HEK293 (cell line): ENCODE measurements around the gene CDH5.

Experiments
- CTCF ChIA-PET: fragments of 350-600 bp; formaldehyde crosslinking; extraction: SDS; loops from one replicate; lab custom pipeline; 2021; ENCODE audit warnings: antibody characterized with exemption; lab: Yijun Ruan, JAX
- POLR2A ChIA-PET: fragments of 300-600 bp; formaldehyde crosslinking; extraction: SDS; loops from one replicate; lab custom pipeline; 2020; ENCODE audit warnings: antibody characterized with exemption, inconsistent platforms; lab: Yijun Ruan, JAX
- H3K27ac ChIP-seq: fragments of 200-500 bp; sonication (Bioruptor generic); 2 replicates; pipeline ENCODE4 v1.5.1; 2014; ENCODE audit warnings: low read depth, low read length, control low read depth, inconsistent platforms; ENCODE audit errors: extremely low read depth
- H3K36me3 ChIP-seq, 2 experiments: fragments of 200-500 bp in 1 of 2; sonication (Bioruptor generic) in 1 of 2; 1 replicate in 1 of 2; 2 replicates in 1 of 2; pipeline ENCODE4 v1.5.1; 2014 to 2017; ENCODE audit warnings: inconsistent platforms in 2 of 2, low read length in 2 of 2; ENCODE audit not compliant: control insufficient read depth in 2 of 2, insufficient read depth in 1 of 2
- H3K4me1 ChIP-seq: fragments of 200-500 bp; sonication (Bioruptor generic); 2 replicates; pipeline ENCODE4 v1.5.1; 2014; ENCODE audit warnings: mild to moderate bottlenecking, low read length, inconsistent platforms; ENCODE audit not compliant: control insufficient read depth, insufficient read depth
- H3K4me3 ChIP-seq: 2 replicates; pipeline ENCODE4 v1.5.1; 2011; ENCODE audit warnings: low read depth, mild to moderate bottlenecking, control low read depth, low read length, moderate library complexity
- H3K9me3 ChIP-seq: fragments of 200-500 bp; sonication (Bioruptor generic); 2 replicates; pipeline ENCODE4 v1.5.1; 2014; ENCODE audit warnings: low read depth, low read length, inconsistent platforms; ENCODE audit not compliant: control insufficient read depth, insufficient read depth
- BCL11A ChIP-seq: fragments of 450-650 bp; formaldehyde crosslinking; IDR thresholded peaks from 2 replicates; pipeline ENCODE4 v1.5.1; 2016; ENCODE audit warnings: low read depth, missing biosample characterization, missing genetic modification characterization
- CTCF ChIP-seq: fragments of 450-650 bp; formaldehyde crosslinking; IDR thresholded peaks from 2 replicates; pipeline ENCODE4 v1.5.1; 2016; ENCODE audit warnings: missing biosample characterization, missing genetic modification characterization
- IKZF3 ChIP-seq: fragments of 450-650 bp; IDR thresholded peaks from 2 replicates; pipeline ENCODE4 v1.5.0; 2018; ENCODE audit warnings: missing biosample characterization, mild to moderate bottlenecking, missing genetic modification characterization, moderate library complexity
- KLF8 ChIP-seq: fragments of 450-650 bp; formaldehyde crosslinking; IDR thresholded peaks from 2 replicates; pipeline ENCODE4 v1.5.1; 2016; ENCODE audit warnings: missing biosample characterization, missing genetic modification characterization
- PRDM1 ChIP-seq: fragments of 450-650 bp; formaldehyde crosslinking; IDR thresholded peaks from 2 replicates; pipeline ENCODE4; 2016; ENCODE audit warnings: missing biosample characterization, missing genetic modification characterization
- SP2 ChIP-seq: fragments of 450-650 bp; formaldehyde crosslinking; IDR thresholded peaks from 2 replicates; pipeline ENCODE4 v1.5.1; 2016; ENCODE audit warnings: missing biosample characterization, missing genetic modification characterization
- ZNF146 ChIP-seq: fragments of 450-650 bp; formaldehyde crosslinking; IDR thresholded peaks from 2 replicates; pipeline ENCODE4 v1.5.1; 2016; ENCODE audit warnings: missing biosample characterization, missing genetic modification characterization
- ZNF23 ChIP-seq: fragments of 450-650 bp; formaldehyde crosslinking; IDR thresholded peaks from 2 replicates; pipeline ENCODE4 v1.5.1; 2016; ENCODE audit warnings: missing biosample characterization, missing genetic modification characterization, borderline replicate concordance
- ZNF239 ChIP-seq: fragments of 450-650 bp; formaldehyde crosslinking; IDR thresholded peaks from 2 replicates; pipeline ENCODE4 v1.5.1; 2016; ENCODE audit warnings: missing biosample characterization, missing genetic modification characterization
- ZNF510 ChIP-seq: fragments of 450-650 bp; formaldehyde crosslinking; IDR thresholded peaks from 2 replicates; pipeline ENCODE4 v1.5.1; 2018; ENCODE audit warnings: mild to moderate bottlenecking, missing genetic modification characterization, missing biosample characterization; ENCODE audit not compliant: insufficient replicate concordance
- ZNF610 ChIP-seq: fragments of 450-650 bp; formaldehyde crosslinking; IDR thresholded peaks from 2 replicates; pipeline ENCODE4 v1.5.1; 2016; ENCODE audit warnings: missing biosample characterization, missing genetic modification characterization, borderline replicate concordance
- ZNF645 ChIP-seq: fragments of 450-650 bp; formaldehyde crosslinking; IDR thresholded peaks from 2 replicates; pipeline ENCODE4; 2016; ENCODE audit warnings: missing biosample characterization, missing genetic modification characterization
- ZNF654 ChIP-seq: fragments of 450-650 bp; formaldehyde crosslinking; IDR thresholded peaks from 2 replicates; pipeline ENCODE4 v1.5.1; 2016; ENCODE audit warnings: low read depth, missing biosample characterization, missing genetic modification characterization
- ZNF660 ChIP-seq: fragments of 450-650 bp; IDR thresholded peaks from 2 replicates; pipeline ENCODE4 v1.5.1; 2018; ENCODE audit warnings: missing biosample characterization, mild to moderate bottlenecking, missing genetic modification characterization
- ZNF768 ChIP-seq: fragments of 450-650 bp; formaldehyde crosslinking; IDR thresholded peaks from 2 replicates; pipeline ENCODE4 v1.5.1; 2018; ENCODE audit warnings: missing biosample characterization, mild to moderate bottlenecking, missing genetic modification characterization
- TF ChIP-seq, protein P1 (sequence below): fragments of 450-650 bp; formaldehyde crosslinking; IDR thresholded peaks from 2 replicates; pipeline ENCODE4 v1.5.1; 2016; ENCODE audit warnings: missing biosample characterization, missing genetic modification characterization, borderline replicate concordance

CDH5 gene

DNA sequence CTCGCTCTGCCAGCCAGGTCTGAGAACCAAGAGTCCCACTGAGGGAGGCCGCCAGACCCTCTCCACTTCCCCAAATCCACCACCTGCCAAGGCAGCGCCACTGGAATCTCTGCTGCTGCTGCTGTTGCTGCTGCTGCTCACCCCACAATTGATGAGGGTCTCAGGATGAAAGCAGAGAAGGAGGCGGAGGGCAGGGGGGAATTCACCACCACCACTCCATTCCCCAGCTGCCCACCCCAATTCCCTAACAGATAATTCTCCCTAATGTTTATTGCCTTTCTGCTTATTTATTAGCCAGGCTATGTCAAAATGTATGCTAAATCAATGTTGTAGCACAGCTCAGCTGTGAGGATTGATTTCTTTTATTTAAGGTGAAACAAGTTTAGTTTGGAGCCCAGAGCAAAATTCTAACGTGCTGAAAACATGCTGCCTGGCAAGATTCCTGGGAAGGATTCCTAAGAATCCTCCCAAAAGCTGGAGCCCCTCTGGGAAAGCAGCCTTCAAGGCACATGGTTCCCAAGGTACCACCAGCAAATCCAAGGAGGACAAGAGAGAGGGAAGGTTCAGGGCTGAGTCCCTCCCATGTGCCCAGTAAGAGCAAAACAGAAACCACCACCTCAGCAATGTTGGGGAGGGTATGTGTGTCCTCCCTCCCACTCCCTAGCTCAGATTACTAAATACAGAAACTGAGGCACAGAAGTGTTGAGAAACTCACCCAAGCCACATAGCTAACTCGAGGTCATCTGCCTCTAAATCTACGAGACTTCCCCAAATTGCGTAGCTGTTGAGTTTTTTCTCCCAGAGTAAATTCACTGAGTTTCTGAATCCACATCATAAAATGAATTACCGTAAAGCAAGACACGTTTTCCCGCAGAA is 12.2 kb upstream of the CDH5 start:
- Histone ChIP-seq H3K27ac (no peak overlapping the region), H3K4me3 (no peak overlapping the region), H3K36me3 (no peaks in the 10 kb centered on the region), H3K9me3 (no peaks in the 10 kb centered on the region), H3K4me1 (no peaks in the 10 kb centered on the region)
- TF ChIP-seq ZNF239 (no peak), SP2 (peak; percentile 16; the same call in 1 of the 2 replicates)
- POLR2A ChIA-PET: no interaction called here
- CTCF ChIA-PET: interaction anchor here (1.9 to 5.0 kb wide), 2 partner anchors 9 to 12 kb away, joined by 8 to 66 read pairs; no protein-coding TSS in a partner anchor

GRCh38 chr16:66355526-66355925 is 11.0 kb upstream of the CDH5 start:
- Histone ChIP-seq H3K36me3 (no peaks in the 10 kb centered on the region), H3K9me3 (no peaks in the 10 kb centered on the region), H3K27ac (no peak overlapping the region), H3K4me3 (no peak overlapping the region)
- CTCF ChIA-PET: interaction anchor here (0.6 to 5.0 kb wide), 4 partner anchors 10 to 192 kb away, joined by 3 to 66 read pairs (median 37); partner anchors contain the start of gene CDH5
- TF ChIP-seq ZNF645 (tag by site-specific recombination) (no peak), ZNF23 (tag by site-specific recombination) (no peak), ZNF510 (tag by site-specific recombination) (no peak), ZNF610 (tag by site-specific recombination) (no peak)
- TF ChIP-seq, all 188 proteins: peak for 0
- no peaks in the 10 kb centered on the region for H3K4me1 ChIP-seq
- POLR2A ChIA-PET: no interaction called here

- Histone ChIP-seq H3K4me1 (no peaks in the 10 kb centered on the region), H3K9me3 (no peaks in the 10 kb centered on the region), H3K27ac (no peak overlapping the region), H3K4me3 (no peak overlapping the region), H3K36me3 (no peaks in the 10 kb centered on the region)
- TF ChIP-seq, protein P1, sequence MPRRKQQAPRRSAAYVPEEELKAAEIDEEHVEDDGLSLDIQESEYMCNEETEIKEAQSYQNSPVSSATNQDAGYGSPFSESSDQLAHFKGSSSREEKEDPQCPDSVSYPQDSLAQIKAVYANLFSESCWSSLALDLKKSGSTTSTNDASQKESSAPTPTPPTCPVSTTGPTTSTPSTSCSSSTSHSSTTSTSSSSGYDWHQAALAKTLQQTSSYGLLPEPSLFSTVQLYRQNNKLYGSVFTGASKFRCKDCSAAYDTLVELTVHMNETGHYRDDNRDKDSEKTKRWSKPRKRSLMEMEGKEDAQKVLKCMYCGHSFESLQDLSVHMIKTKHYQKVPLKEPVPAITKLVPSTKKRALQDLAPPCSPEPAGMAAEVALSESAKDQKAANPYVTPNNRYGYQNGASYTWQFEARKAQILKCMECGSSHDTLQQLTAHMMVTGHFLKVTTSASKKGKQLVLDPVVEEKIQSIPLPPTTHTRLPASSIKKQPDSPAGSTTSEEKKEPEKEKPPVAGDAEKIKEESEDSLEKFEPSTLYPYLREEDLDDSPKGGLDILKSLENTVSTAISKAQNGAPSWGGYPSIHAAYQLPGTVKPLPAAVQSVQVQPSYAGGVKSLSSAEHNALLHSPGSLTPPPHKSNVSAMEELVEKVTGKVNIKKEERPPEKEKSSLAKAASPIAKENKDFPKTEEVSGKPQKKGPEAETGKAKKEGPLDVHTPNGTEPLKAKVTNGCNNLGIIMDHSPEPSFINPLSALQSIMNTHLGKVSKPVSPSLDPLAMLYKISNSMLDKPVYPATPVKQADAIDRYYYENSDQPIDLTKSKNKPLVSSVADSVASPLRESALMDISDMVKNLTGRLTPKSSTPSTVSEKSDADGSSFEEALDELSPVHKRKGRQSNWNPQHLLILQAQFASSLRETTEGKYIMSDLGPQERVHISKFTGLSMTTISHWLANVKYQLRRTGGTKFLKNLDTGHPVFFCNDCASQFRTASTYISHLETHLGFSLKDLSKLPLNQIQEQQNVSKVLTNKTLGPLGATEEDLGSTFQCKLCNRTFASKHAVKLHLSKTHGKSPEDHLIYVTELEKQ (tag by site-specific recombination): no peak
- TF ChIP-seq BCL11A (no peak), KLF8 (tag by site-specific recombination) (no peak), IKZF3 (tag by site-specific recombination) (peak; percentile 42; the same call in 1 of the 2 replicates), ZNF146 (no peak), ZNF660 (tag by site-specific recombination) (0 out of 2 replicates have a peak, but pooled peaks have one; percentile 42), ZNF654 (peak; percentile 51), CTCF (tag by site-specific recombination) (peak; percentile 30; the same call in 1 of the 2 replicates), ZNF768 (no peak), PRDM1 (tag by site-specific recombination) (peak; percentile 54; the same call in 1 of the 2 replicates)
- POLR2A ChIA-PET: no interaction called here
- CTCF ChIA-PET: interaction anchor here (0.6 to 5.0 kb wide), 33 partner anchors 8 to 1104 kb away, joined by 3 to 66 read pairs (median 4); partner anchors contain the start of gene CDH5
Observed at GRCh38 chr16:66357523-66357928, 9.0 kb upstream of the CDH5 start.
